Colonic mucosa (tissue), 4 donors: Measurements from ENCODE around the gene PDZD2. TPM values are rescaled to one million over a fixed set of nuclear protein-coding genes. Genes with fewer than 3 reads are reported as not detected.
"Not testable (repeated sequence)": the region's sequence is repeated elsewhere in the genome, so short reads cannot be mapped to it uniquely, and the experiment has no call there.

Source experiments
- DNase-seq: peaks from one replicate; pipeline ENCODE4 v3.0.0-alpha.2; 2020
- H3K27ac ChIP-seq: fragments of 200-600 bp; one replicate; pipeline ENCODE4 v1.8.0; 2021
- H3K27me3 ChIP-seq: fragments of 200-600 bp; one replicate; pipeline ENCODE4 v1.8.0; 2021
- H3K36me3 ChIP-seq: fragments of 200-600 bp; one replicate; pipeline ENCODE4 v1.8.0; 2021
- H3K4me1 ChIP-seq: fragments of 200-600 bp; one replicate; pipeline ENCODE4 v1.8.0; 2021; ENCODE audit warnings: mild to moderate bottlenecking
- H3K4me3 ChIP-seq: fragments of 200-600 bp; one replicate; pipeline ENCODE4 v1.8.0; 2021
- H3K9ac ChIP-seq, 2 donors: one replicate each; pipeline ENCODE4 v1.7.0; 2013; ENCODE audit warnings: control low read depth in 2 of 2, low read depth in 2 of 2, low read length in 2 of 2
- H3K9me3 ChIP-seq: fragments of 200-600 bp; one replicate; pipeline ENCODE4 v1.8.0; 2021
- intact Hi-C: fragments of 100-400 bp; cut with DNase I; formaldehyde crosslinking; loops from one replicate; pipeline ENCODE4 v1.14.1; 2022
- total RNA-seq, 2 donors: library from RNA; stranded (reverse); fragmentation: NEBNext Ultra II Directional in 1 of 2; extraction: Animal tissue kit (Norgen Biotek cat#: 25700) in 1 of 2; gene quantifications; one replicate each; pipeline ENCODE4 v1.2.1, GENCODE V29; 2021
- TF ChIP-seq, protein P1 (sequence below): fragments of 200-600 bp; IDR thresholded peaks from one replicate; pipeline ENCODE4 v1.8.0; 2022; ENCODE audit warnings: antibody characterized with exemption, mild to moderate bottlenecking
- donor health status: healthy.
- donor health status: DM: no; HTN: no; CAD: no.
- donor health status: DM: no; HTN: no; CAD: no.

The PDZD2 gene
- total RNA-seq, 2 donors from 2014 or later, result 1.8 to 2.3 TPM

GRCh38 chr5:31730139-31730538 is 91.2 kb downstream of the PDZD2 start:
- intact Hi-C loops, result loop anchor here (2.0 kb wide), 1 partner anchor 35 kb away; no protein-coding TSS in a partner anchor
- Histone ChIP-seq H3K9ac (no peak overlapping the region), H3K27ac (no peak overlapping the region), H3K36me3 (no peaks in the 10 kb centered on the region), H3K4me3 (no peak overlapping the region), H3K4me1 (no peaks in the 10 kb centered on the region), H3K9me3 (no peaks in the 10 kb centered on the region), H3K27me3 (no peaks in the 10 kb centered on the region)
- TF ChIP-seq, protein P1, sequence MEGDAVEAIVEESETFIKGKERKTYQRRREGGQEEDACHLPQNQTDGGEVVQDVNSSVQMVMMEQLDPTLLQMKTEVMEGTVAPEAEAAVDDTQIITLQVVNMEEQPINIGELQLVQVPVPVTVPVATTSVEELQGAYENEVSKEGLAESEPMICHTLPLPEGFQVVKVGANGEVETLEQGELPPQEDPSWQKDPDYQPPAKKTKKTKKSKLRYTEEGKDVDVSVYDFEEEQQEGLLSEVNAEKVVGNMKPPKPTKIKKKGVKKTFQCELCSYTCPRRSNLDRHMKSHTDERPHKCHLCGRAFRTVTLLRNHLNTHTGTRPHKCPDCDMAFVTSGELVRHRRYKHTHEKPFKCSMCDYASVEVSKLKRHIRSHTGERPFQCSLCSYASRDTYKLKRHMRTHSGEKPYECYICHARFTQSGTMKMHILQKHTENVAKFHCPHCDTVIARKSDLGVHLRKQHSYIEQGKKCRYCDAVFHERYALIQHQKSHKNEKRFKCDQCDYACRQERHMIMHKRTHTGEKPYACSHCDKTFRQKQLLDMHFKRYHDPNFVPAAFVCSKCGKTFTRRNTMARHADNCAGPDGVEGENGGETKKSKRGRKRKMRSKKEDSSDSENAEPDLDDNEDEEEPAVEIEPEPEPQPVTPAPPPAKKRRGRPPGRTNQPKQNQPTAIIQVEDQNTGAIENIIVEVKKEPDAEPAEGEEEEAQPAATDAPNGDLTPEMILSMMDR, result no peak
- DNase-seq, result no peak

DNA sequence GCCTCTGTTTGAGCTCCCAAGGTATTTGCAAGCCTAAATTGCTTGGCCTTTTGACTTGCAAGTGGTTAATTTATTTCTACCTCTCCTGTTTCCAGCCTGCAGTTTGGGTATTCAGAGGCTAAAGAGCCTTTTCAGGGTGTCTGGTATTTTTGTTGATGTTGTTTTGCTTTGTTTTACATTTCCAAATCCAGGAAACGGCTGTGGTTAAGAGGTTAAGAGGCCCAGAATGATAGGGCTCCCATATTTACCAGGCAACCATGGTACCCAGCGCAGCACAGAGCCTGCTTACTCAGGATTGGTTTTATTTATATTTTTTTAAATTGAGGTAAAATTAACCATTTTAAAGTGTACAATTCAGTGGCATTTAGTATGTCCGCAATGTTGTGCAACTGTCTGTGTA is 92.1 kb downstream of the PDZD2 start:
- intact Hi-C loops, result loop anchor here (2.0 kb wide), 1 partner anchor 36 kb away; no protein-coding TSS in a partner anchor
- no peaks in the 10 kb centered on the region for H3K4me1 ChIP-seq
- H3K27me3 ChIP-seq, result no peaks in the 10 kb centered on the region
- TF ChIP-seq, protein P1, result no peak
- H3K4me3 ChIP-seq, result no peak overlapping the region
- no peaks in the 10 kb centered on the region for H3K9me3 ChIP-seq
- H3K36me3 ChIP-seq, result no peaks in the 10 kb centered on the region
- no peak overlapping the region for H3K27ac ChIP-seq
- DNase-seq, result no peak
- H3K9ac ChIP-seq, result no peak overlapping the region

DNA sequence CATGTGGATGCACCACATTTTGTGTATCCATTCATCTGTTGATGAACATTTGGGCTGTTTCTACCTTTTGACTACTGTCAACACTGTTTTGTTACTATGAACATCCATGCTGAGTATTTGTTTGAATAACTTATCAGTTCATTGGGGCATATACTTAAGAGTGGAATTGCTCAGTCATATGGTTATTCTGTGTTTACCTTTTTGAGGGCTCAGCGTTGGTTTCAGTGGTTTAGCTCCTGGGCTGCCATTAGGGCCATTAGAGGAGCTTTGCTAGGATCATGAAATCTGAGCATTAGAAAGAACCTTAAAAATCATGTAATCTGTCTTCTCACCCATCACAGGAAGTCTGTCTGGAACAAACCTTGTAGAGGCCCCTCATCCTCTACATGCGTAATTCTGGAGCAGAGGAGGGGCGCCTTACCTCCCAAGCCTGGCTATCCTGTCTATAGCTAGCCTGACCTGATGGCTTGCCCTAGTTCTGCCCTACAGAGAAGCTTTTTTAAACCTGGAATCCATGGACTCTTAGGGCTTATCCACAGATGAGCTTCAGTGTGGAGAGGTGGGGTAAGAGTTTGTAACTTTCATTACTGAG is 92.9 kb downstream of the PDZD2 start:
- Histone ChIP-seq H3K27ac (no peak overlapping the region), H3K9ac (no peak overlapping the region), H3K4me1 (no peaks in the 10 kb centered on the region), H3K36me3 (no peaks in the 10 kb centered on the region), H3K4me3 (no peak overlapping the region), H3K27me3 (no peaks in the 10 kb centered on the region), H3K9me3 (no peaks in the 10 kb centered on the region)
- intact Hi-C loops, result loop anchor here (2.0 kb wide), 1 partner anchor 37 kb away; no protein-coding TSS in a partner anchor
- DNase-seq, result no peak
- TF ChIP-seq, protein P1, result no peak

DNA sequence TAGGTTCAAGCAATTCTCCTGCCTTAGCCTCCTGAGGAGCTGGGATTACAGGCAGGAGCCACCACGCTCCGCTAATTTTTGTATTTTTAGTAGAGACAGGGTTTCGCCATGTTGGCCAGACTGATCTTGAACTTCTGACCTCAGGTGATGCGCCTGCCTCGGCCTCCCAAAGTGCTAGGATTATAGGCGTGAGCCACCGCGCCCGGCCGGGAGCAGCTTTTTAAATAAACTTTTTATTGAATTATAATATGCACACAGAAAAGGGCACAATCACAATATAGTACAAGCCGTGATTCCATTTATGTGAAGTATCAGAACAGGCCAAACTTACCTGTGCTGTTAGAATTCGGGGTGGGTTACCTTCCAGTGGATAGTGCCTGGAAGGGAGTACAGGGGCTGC is 93.9 kb downstream of the PDZD2 start:
- H3K4me1 ChIP-seq, H3K27ac ChIP-seq, intact Hi-C loops, H3K9me3 ChIP-seq, H3K36me3 ChIP-seq, H3K4me3 ChIP-seq, DNase-seq, H3K9ac ChIP-seq, H3K27me3 ChIP-seq: not testable (repeated sequence)

DNA sequence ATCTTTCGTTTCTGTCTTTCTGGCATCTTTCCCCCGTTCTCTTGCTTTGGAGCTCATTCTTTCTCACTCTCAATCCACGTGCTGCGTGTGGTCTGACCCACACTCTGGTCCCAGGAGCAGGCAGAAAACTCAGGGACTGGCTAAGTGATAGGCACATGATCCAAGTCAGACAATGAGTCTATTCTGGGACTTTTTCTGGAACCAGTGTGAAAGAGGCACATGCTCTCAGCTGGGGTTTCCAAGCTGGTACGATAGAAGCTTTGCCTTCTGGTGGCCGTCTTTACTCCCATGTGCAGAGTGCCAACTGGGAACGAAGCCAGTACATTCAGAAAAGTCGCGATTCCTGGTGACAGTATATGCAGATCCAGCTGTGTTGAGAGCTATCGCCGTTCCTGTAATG is 94.4 kb downstream of the PDZD2 start:
- TF ChIP-seq, protein P1, result no peak
- intact Hi-C loops, result no loop called here
- no peaks in the 10 kb centered on the region for H3K4me1 ChIP-seq
- DNase-seq, result no peak
- H3K9ac ChIP-seq, result no peak overlapping the region
- H3K27me3 ChIP-seq, result no peaks in the 10 kb centered on the region
- H3K4me3 ChIP-seq, result no peak overlapping the region
- H3K27ac ChIP-seq, result no peak overlapping the region
- no peaks in the 10 kb centered on the region for H3K9me3 ChIP-seq
- H3K36me3 ChIP-seq, result no peaks in the 10 kb centered on the region

- TF ChIP-seq, protein P1, result no peak
- intact Hi-C loops, result no loop called here
Observed at GRCh38 chr5:31736127-31736526, 97.2 kb downstream of the PDZD2 start.

More at GRCh38 chr5:31736127-31736526, 97.2 kb downstream of the PDZD2 start:
- DNase-seq, result no peak
- Histone ChIP-seq H3K36me3 (no peaks in the 10 kb centered on the region), H3K9ac (no peak overlapping the region), H3K27ac (no peak overlapping the region), H3K9me3 (no peaks in the 10 kb centered on the region), H3K27me3 (no peaks in the 10 kb centered on the region), H3K4me1 (no peaks in the 10 kb centered on the region), H3K4me3 (no peak overlapping the region)
